Progenitor cell of endocrine pancreas (in vitro differentiated cells): ENCODE data around the gene ESYT2. TPM values are rescaled to one million over a fixed set of nuclear protein-coding genes. Genes with fewer than 3 reads are reported as not detected.

Experiments
- DNase-seq: peaks from one replicate; pipeline ENCODE4 v3.0.0; 2021; ENCODE audit warnings: low spot score; ENCODE audit not compliant: unreplicated experiment
- H3K27ac Mint-ChIP-seq: 2 replicates; pipeline ENCODE4 v1.8.0; 2021; ENCODE audit warnings: mild to moderate bottlenecking, moderate library complexity, mixed read lengths
- H3K27me3 Mint-ChIP-seq: 2 replicates; pipeline ENCODE4 v1.8.0; 2021; ENCODE audit warnings: mixed read lengths
- H3K36me3 Mint-ChIP-seq: 2 replicates; pipeline ENCODE4 v1.8.0; 2022; ENCODE audit warnings: mixed read lengths; ENCODE audit not compliant: insufficient read depth
- H3K4me1 Mint-ChIP-seq: 2 replicates; pipeline ENCODE4 v1.8.0; 2021; ENCODE audit warnings: low read depth, mixed read lengths
- H3K4me3 Mint-ChIP-seq: 2 replicates; pipeline ENCODE4 v1.8.0; 2021; ENCODE audit warnings: low read depth, mild to moderate bottlenecking, moderate library complexity, mixed read lengths
- H3K9me3 Mint-ChIP-seq: 2 replicates; pipeline ENCODE4 v1.8.0; 2021; ENCODE audit warnings: low read depth, mixed read lengths
- total RNA-seq: library from RNA; stranded (reverse); gene quantifications from 2 replicates; pipeline ENCODE4 v1.2.1, GENCODE V29; 2021
- TF ChIP-seq, protein P1 (sequence below): fragments of 200-600 bp; sonication (generic); IDR thresholded peaks from one replicate; pipeline ENCODE4 v1.5.0; 2021; ENCODE audit warnings: antibody characterized with exemption, mild to moderate bottlenecking; ENCODE audit not compliant: unreplicated experiment

Gene ESYT2
- total RNA-seq, 1 donor from 2014 or later, result 29.4 TPM

- Mint-ChIP-seq H3K36me3 (peaks cover 3% of the 10 kb centered on the region), H3K4me1 (peaks cover 28% of the 10 kb centered on the region), H3K27me3 (no peaks in the 10 kb centered on the region), H3K27ac (peak overlapping the region; percentile 83), H3K9me3 (no peaks in the 10 kb centered on the region), H3K4me3 (peak overlapping the region; percentile 70)
- TF ChIP-seq, protein P1, sequence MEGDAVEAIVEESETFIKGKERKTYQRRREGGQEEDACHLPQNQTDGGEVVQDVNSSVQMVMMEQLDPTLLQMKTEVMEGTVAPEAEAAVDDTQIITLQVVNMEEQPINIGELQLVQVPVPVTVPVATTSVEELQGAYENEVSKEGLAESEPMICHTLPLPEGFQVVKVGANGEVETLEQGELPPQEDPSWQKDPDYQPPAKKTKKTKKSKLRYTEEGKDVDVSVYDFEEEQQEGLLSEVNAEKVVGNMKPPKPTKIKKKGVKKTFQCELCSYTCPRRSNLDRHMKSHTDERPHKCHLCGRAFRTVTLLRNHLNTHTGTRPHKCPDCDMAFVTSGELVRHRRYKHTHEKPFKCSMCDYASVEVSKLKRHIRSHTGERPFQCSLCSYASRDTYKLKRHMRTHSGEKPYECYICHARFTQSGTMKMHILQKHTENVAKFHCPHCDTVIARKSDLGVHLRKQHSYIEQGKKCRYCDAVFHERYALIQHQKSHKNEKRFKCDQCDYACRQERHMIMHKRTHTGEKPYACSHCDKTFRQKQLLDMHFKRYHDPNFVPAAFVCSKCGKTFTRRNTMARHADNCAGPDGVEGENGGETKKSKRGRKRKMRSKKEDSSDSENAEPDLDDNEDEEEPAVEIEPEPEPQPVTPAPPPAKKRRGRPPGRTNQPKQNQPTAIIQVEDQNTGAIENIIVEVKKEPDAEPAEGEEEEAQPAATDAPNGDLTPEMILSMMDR, result no peak
- DNase-seq, result no peak
Measured at GRCh38 chr7:158858592-158859503, 29.5 kb upstream of the ESYT2 start.

DNA sequence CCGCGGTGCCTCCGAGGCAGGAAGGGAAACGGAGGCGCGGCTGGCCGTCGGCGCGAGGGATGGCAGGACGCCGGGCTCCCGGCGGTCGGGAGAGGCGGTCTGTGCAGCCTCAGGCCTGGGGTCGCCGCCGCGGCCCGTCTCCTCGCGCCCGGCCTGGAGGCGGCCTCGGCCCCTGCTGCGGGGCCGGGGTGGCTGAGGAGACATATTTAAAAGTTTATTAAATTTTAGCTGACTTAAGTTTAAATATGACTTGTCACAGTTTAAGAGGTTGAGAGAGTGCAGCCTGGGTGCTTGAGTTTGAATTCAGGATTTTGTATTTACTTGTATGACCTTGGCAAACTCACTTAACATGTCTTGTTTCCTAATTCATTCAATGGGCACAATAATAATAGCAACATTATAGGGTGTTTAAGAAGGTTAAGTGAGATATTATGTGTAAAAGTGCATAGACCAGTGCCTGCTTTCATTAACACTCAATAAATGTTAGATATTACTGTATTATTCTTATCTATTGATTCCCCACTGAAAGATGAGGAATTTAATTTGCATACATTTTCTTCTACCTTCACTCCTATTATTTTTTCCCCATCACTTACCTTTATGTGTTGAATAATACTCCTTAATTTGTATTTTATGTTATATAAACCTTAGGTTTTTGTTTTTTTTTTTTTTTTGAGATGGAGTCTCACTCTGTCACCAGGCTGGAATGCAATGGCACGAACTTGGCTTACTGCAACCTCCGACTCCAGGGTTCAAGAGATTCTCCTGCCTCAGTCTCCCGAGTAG, 27.8 kb upstream of the ESYT2 start:
- Mint-ChIP-seq H3K9me3 (no peaks in the 10 kb centered on the region), H3K27ac (no peak overlapping the region), H3K4me1 (peaks cover 26% of the 10 kb centered on the region), H3K4me3 (peak overlapping the region; percentile 99), H3K36me3 (peaks cover under 1% of the 10 kb centered on the region), H3K27me3 (no peaks in the 10 kb centered on the region)
- TF ChIP-seq, protein P1, result no peak
- DNase-seq, result no peak

- Mint-ChIP-seq H3K36me3 (no peaks in the 10 kb centered on the region), H3K4me3 (peak overlapping the region; percentile 99), H3K4me1 (peaks cover 15% of the 10 kb centered on the region), H3K27me3 (no peaks in the 10 kb centered on the region), H3K9me3 (no peaks in the 10 kb centered on the region), H3K27ac (peak overlapping the region; percentile 62)
- no peak for DNase-seq
- TF ChIP-seq, protein P1, result no peak
Measured at GRCh38 chr7:158854681-158855081, 25.4 kb upstream of the ESYT2 start.

DNA sequence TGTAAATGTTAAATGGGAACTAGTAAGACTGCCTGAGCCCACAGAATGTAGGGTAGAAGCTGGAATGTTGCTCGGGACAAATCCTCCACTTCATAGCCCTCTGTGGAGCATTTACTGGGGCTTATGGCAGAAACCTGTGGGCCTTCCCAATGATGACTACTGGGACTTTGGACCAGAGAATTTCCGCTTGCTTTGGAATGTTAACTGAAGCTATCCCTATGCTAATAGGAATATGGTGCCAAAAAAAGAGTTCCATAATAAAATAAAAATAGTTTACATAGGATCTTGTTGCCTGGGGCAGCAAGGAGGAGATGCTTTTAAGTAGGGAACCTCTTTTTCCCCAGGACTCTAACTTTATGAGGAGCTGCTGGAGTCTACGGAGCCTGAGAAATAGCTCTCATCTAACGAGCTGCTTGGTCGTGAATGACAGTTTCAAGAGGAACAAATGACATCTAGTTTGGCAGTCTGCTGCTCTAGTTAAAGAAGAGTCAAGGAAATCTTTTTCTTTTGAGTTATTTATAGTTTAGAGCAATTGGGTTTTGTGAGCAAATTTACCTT, 21.3 kb upstream of the ESYT2 start:
- Mint-ChIP-seq H3K36me3 (peaks cover 1% of the 10 kb centered on the region), H3K9me3 (no peaks in the 10 kb centered on the region), H3K4me3 (no peak overlapping the region), H3K27me3 (no peaks in the 10 kb centered on the region), H3K4me1 (peaks cover 4% of the 10 kb centered on the region), H3K27ac (no peak overlapping the region)
- no peak for DNase-seq
- TF ChIP-seq, protein P1, result no peak
